HTR-8/SVneo (cell line): ENCODE results near the gene ZNF710.

ENCODE experiments used
- DNase-seq: peaks from one replicate; pipeline ENCODE4 v3.0.0; 2011; ENCODE audit warnings: low spot score, mixed read lengths; ENCODE audit not compliant: insufficient read length
- FAIRE-seq: peaks from 2 replicates; lab custom pipeline; 2011; peaks lifted over from hg19 to GRCh38; lab: Jason Lieb, UNC

Gene ZNF710

GRCh38 chr15:90036343-90036742 lies 35.2 kb downstream of the ZNF710 start:
- no peak for FAIRE-seq

GRCh38 chr15:90036806-90037510 lies 35.8 kb downstream of the ZNF710 start:
- DNase-seq (no peak), FAIRE-seq (no peak)

More at GRCh38 chr15:90036343-90036742, 35.2 kb downstream of the ZNF710 start:
- DNase-seq = no peak

- DNase-seq (peak; percentile 56), FAIRE-seq (no peak)
Measured at GRCh38 chr15:90037511-90037860, 36.4 kb downstream of the ZNF710 start.

GRCh38 chr15:90037961-90038631 lies 37.0 kb downstream of the ZNF710 start:
- DNase-seq (no peak), FAIRE-seq (no peak)

- DNase-seq (no peak), FAIRE-seq (no peak)
Measured at GRCh38 chr15:90038632-90039095, 37.5 kb downstream of the ZNF710 start.

GRCh38 chr15:90039996-90040395 lies 38.9 kb downstream of the ZNF710 start:
- FAIRE-seq = no peak

GRCh38 chr15:90040618-90041017 lies 39.5 kb downstream of the ZNF710 start:
- FAIRE-seq (no peak), DNase-seq (no peak)

More at GRCh38 chr15:90039996-90040395, 38.9 kb downstream of the ZNF710 start:
- DNase-seq = no peak

GRCh38 chr15:90042356-90042755 lies 41.2 kb downstream of the ZNF710 start:
- FAIRE-seq (no peak), DNase-seq (no peak)

- FAIRE-seq = no peak
- no peak for DNase-seq
Measured at GRCh38 chr15:90042766-90043529, 41.8 kb downstream of the ZNF710 start.

- DNase-seq (no peak), FAIRE-seq (no peak)
Measured at GRCh38 chr15:90043530-90044010, 42.4 kb downstream of the ZNF710 start.

GRCh38 chr15:90044191-90044590 lies 43.1 kb downstream of the ZNF710 start:
- DNase-seq (no peak), FAIRE-seq (no peak)

- no peak for DNase-seq
- FAIRE-seq = no peak
Measured at GRCh38 chr15:90044916-90045371, 43.8 kb downstream of the ZNF710 start.

- FAIRE-seq = no peak
- DNase-seq = no peak
Measured at GRCh38 chr15:90046289-90046688, 45.2 kb downstream of the ZNF710 start.

- DNase-seq = no peak
Measured at GRCh38 chr15:90046911-90047392, 45.8 kb downstream of the ZNF710 start.

GRCh38 chr15:90047956-90048575 lies 46.9 kb downstream of the ZNF710 start:
- FAIRE-seq = no peak

More at GRCh38 chr15:90046911-90047392, 45.8 kb downstream of the ZNF710 start:
- no peak for FAIRE-seq

GRCh38 chr15:90049030-90049429 lies 47.9 kb downstream of the ZNF710 start:
- FAIRE-seq (no peak), DNase-seq (no peak)

More at GRCh38 chr15:90047956-90048575, 46.9 kb downstream of the ZNF710 start:
- no peak for DNase-seq

- DNase-seq (no peak), FAIRE-seq (no peak)
Measured at GRCh38 chr15:90049666-90050604, 48.8 kb downstream of the ZNF710 start.

- DNase-seq (no peak), FAIRE-seq (no peak)
Measured at GRCh38 chr15:90051874-90052273, 50.8 kb downstream of the ZNF710 start.
